HG02943 (cell line): ENCODE data around the gene R3HDM4.
"Not testable (repeated sequence)": the region's sequence is repeated elsewhere in the genome, so short reads cannot be mapped to it uniquely, and the experiment has no call there.

Source experiments
- ATAC-seq: cut with Tn5 transposase; IDR thresholded peaks from one replicate; pipeline ENCODE4 v1.9.1; 2021; ENCODE audit warnings: mild to moderate bottlenecking, low read depth, moderate library complexity; ENCODE audit not compliant: unreplicated experiment

R3HDM4 gene

GRCh38 chr19:862581-863314 is 50.3 kb downstream of the R3HDM4 start:
- ATAC-seq = no peak

- no peak for ATAC-seq
Measured at GRCh38 chr19:861756-862580, 51.1 kb downstream of the R3HDM4 start.

- ATAC-seq = no peak
Measured at GRCh38 chr19:861141-861755, 51.8 kb downstream of the R3HDM4 start.

GRCh38 chr19:858868-859843 is 53.9 kb downstream of the R3HDM4 start, which contains the start of gene CFD:
Gene CFD, plus strand, starts transcription at chr19:859664. Its CDS starts 26 bp downstream, at chr19:859690.
- ATAC-seq = no peak

DNA sequence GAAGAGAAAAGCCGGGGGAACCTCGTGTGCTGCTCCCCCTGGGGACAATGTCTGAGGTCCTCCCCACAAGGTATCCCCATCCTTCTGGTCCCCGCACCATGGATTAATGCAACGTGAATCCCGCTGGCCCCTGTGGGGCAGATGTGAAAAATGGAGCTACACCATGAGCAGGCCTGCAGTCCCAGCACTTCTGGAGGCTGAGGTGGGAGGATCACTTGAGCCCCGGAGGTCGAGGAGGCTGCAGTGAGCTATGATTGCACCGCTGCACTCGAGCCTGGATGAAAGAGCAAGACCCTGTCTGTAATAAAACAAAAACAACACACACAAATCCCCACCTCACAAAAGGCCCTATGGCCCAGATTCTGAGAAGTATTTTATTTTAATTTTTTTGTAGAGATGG is 54.7 kb downstream of the R3HDM4 start:
- no peak for ATAC-seq

GRCh38 chr19:855566-856120 is 57.4 kb downstream of the R3HDM4 start:
- no peak for ATAC-seq

DNA sequence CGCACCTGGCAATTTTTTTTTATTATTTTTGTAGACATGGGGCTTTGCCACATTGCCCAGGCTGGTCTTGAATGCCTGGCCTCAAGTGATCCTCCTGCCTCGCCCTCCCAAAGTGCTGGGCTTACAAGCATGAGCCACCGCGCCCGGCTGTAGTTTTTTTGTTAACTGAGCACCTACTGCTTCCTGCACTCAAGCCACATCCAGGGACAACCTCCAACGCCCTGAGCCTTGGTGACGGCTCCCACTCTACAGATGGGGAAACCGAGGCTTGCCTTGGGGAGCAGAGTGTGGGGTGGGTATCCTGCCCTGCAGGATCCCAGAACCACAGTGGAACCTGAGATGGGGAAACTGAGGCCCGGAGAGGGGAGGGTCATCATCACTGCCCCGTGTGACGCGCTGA is 57.9 kb downstream of the R3HDM4 start:
- no peak for ATAC-seq

DNA sequence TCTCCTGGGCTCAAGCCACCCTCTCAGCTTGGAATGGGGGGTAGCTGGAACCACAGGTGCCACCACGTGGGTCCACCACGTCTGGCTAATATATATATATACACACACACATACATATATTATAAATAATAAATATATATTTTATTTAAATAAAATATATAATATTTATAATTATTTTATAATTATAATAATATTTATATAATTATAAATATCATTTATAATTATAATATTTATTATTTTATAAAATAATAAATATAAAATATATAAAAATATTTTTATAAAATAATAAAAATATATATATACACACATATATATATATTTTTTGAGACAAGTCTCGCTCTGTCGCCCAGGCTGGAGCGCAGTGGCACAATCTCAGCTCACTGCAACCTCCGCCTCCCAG is 58.5 kb downstream of the R3HDM4 start:
- no peak for ATAC-seq

DNA sequence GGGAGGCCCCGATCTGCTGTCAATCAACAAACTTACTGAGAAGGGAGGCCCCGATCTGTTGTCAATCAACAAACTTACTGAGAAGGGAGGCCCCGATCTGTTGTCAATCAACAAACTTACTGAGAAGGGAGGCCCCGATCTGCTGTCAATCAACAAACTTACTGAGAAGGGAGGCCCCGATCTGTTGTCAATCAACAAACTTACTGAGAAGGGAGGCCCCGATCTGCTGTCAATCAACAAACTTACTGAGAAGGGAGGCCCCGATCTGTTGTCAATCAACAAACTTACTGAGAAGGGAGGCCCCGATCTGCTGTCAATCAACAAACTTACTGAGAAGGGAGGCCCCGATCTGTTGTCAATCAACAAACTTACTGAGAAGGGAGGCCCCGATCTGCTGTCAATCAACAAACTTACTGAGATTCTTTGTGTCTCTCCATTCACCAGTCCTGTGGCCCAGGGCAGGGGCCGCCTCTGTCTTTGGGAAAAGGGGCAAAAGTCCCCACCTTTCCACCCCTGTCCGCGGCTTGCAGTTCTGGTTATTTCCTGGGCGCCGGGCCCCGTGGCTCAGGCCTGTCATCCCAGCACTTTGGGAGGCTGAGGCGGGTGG is 59.3 kb downstream of the R3HDM4 start:
- not testable (repeated sequence) for ATAC-seq

DNA sequence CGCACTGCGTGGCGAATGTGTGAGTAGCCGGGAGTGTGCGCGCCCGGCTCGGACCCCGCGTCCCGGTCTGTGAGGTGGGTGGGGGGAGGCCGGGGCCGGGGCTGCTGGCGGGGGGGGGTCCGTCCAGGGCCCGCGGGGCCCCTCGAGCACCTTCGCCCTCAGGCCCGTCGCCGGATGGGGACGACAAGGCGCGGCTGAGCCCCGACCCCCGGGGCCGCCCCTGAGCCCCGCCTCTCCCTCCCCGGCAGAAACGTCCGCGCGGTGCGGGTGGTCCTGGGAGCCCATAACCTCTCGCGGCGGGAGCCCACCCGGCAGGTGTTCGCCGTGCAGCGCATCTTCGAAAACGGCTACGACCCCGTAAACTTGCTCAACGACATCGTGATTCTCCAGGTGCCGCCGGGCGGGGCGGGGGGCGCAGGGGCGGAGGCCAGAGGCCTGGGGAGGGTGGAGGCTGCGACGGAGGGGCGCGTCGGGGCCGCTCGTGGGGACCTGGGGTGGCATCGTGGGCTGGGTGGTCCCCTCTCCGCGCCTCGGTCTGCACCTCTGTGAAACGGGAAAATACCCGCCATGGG is 59.9 kb downstream of the R3HDM4 start:
- ATAC-seq = no peak

DNA sequence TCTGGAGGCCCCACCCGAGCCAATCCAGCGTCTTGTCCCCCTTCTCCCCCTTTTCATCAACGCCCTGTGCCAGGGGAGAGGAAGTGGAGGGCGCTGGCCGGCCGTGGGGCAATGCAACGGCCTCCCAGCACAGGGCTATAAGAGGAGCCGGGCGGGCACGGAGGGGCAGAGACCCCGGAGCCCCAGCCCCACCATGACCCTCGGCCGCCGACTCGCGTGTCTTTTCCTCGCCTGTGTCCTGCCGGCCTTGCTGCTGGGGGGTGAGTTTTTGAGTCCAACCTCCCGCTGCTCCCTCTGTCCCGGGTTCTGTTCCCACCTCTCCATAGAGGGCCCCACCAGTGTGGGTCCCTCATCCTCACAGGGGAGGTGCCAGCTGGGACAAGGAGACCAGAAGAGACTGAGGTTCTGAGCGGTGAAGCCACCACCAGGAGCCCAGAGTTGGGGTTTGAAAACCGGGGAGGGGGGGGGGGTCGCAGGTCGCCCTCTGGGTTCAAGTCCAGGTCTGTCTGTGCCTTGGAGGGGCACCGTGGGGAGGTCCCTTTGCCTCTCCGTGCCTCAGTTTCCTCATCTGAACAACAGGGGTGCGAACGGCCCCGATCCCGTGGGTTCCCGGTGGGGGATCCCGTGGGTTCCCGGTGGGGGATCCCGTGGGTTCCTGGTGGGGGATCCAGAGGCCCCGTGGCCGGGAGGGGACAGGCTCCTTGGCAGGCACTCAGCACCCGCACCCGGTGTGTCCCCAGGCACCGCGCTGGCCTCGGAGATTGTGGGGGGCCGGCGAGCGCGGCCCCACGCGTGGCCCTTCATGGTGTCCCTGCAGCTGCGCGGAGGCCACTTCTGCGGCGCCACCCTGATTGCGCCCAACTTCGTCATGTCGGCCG is 60.6 kb downstream of the R3HDM4 start, which contains the start of gene ELANE:
Gene ELANE, plus strand, starts transcription at position 168 of the 878 bp plus-strand sequence. Its CDS starts 26 bp downstream, at position 194.
- ATAC-seq = no peak

- ATAC-seq = no peak
Measured at GRCh38 chr19:850979-851335, 62.1 kb downstream of the R3HDM4 start.

DNA sequence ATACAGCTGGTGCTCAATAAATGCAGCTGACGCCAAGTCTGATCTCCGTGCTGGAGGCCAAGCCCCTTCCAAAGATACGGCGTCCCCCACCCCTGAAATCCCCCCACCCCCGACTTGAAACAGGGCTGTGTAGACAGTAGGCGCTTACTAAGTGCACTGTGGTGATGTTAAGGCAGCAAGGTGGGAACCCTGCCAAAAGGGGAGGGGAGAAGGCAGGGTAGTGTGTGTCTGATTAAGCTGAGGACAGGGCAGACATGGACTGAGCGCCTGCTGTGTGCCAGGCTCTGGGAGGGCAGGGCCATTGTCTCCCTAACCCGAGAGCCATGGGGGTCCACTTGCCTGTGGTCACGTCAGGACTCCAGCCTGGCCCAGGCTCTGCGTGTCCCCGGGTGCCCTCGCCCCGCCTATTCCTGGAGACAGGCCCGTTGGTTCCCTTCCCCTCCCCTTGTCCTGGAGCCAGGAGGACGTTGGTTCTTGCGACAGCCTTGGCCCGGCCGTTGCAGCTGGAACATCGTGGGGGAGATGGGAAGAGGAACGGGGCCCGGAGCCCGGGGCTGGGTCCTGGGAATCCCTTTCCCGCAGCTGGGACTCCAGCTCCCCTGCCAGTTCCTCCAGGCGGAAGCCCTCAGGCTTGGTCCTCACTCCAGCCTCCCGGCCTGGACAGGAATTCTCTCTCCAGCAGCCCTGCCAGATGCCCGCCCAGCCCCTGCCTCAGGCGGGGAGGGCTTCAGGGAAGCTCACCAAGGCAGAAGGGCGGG is 62.6 kb downstream of the R3HDM4 start:
- ATAC-seq = no peak

DNA sequence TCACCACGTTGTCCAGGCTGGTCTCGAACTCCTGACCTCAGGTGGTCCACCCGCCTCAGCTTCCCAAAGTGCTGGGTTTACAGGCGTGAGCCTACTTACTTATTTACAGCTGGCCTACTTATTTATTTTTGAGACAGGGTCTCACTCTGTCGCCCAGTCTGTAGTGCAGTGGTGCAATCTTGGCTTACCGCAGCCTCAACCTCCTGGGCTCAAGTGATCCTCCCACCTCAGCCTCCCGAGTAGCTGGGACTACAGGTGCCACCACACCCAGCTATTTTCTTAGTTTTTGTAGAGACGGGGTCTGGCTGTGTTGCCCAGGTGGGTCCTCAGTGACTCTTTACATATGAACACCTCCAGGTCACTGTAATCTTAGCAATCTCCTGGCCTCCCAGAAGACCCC is 63.8 kb downstream of the R3HDM4 start:
- ATAC-seq = not testable (repeated sequence)

GRCh38 chr19:848386-848921 is 64.6 kb downstream of the R3HDM4 start:
- ATAC-seq = no peak
